ENCODE data around the gene ITGB3BP.
"Not testable (repeated sequence)": the region's sequence is repeated elsewhere in the genome, so short reads cannot be mapped to it uniquely, and the experiment has no call there.

ITGB3BP gene, protein sequence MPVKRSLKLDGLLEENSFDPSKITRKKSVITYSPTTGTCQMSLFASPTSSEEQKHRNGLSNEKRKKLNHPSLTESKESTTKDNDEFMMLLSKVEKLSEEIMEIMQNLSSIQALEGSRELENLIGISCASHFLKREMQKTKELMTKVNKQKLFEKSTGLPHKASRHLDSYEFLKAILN

DNA sequence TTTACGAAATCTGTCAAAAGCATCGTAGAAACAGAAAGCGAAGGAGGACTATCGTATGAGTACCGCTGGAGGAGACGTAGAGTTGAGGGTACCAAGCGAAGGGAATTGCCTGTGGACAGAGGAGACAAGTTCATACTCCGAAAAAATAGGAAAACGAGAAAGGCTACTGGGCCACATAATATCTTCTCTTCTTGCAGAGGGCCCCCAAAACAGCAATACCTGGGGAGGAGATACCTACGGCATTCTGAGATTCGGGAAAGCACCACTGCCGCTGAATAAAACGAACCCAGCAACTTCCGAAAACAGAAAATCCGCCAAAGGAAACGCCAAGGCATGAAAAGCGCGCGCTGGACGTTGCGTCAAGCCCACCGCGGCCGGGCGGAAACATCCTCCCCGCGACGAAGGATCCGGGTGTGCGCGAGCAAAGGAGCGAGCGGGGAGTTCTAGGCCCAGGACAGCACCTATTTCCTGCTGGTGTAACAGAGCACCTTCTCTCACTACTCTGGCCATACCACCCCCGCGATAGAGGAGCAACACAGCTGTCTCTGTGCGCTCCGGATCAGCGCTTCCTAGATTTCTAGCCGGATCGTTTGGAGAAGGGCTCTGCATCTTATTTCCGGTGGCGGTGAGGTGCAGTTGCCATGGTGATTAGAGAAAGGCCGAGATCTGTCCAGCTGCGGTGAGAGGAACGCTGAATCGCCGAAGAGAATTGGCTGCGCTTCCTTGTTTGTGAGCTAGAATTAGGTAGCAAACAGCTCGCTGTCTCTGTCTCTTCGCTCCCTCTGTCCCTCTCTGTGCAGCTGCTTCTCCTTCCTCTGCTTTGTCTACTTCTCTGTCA is at the start of gene ITGB3BP, which contains the start of gene EFCAB7:
ITGB3BP (minus strand) TSS at position 335 of the 838 bp plus-strand sequence; CDS start at position 243, 92 bp downstream.
EFCAB7 (plus strand) TSS at position 635 of the 838 bp plus-strand sequence. CDS start 2,048 bp downstream, outside the sequence.
- peak; percentile 5 for DNase-seq

DNA sequence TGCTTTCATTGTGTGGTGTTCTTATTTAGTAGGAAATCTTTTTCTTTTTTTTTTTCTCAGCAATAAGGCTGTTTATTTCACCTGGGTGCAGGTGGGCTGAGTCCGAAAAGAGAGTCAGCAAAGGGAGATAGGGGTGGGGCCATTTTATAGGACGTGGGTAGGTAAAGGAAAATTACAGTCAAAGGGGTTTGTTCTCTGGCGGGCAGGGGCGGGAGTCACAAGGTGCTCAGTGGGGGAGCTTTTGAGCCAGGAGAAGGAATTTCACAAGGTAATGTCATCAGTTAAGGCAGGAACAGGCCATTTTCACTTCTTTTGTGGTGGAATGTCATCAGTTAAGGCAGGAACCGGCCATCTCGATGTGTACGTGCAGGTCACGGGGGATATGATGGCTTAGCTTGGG is 49.7 kb upstream of the ITGB3BP start:
- not testable (repeated sequence) for DNase-seq

DNA sequence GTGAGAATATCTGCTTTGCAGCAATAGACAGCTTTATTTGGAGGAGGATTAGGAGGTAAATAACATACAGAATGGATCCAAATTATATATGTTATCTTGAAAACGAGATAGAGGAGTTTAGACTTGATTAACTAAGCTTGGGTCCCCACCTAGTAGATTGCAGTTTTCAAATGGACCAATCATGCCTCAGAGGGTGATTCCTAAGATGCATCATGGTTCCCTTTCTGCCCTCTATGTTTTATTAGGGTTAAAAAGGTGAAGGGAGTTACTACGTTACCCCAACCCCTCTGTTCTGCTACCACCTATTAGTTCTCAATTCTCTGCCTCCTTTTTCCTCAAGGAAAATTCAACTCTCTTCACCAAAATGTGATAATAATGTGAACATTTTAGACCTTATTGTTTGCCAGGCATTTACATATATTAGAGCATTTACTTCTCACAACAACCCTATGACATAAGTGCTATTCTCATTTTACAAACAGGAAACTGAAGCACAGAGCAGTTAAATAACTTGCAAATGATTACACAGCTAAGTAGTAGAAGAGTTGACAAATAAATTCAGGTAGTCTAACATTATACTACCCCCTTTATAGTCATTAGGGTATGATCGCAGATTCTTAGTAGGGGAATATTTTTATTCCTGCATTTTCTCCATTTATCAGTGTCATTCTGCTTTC is 46.8 kb upstream of the ITGB3BP start:
- no peak for DNase-seq

DNA sequence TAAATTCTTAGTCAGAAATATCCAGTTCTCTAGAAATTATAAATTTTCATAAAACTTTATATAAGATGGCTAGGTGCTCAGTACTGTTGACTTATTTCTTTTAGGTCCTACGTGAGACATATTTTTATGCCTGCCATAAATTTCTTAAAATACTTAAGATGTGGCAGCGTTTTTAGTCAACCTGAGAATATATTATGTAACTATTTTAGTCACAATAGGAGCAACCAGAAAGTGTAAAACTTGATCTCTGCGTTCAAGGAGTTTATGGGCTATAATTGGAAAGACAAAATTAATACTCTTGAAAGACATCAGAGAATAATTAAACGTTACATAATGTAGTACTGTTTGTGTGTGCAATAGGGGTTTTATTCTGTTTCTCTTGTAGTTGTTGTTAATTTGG is 46.0 kb upstream of the ITGB3BP start:
- DNase-seq, result no peak

DNA sequence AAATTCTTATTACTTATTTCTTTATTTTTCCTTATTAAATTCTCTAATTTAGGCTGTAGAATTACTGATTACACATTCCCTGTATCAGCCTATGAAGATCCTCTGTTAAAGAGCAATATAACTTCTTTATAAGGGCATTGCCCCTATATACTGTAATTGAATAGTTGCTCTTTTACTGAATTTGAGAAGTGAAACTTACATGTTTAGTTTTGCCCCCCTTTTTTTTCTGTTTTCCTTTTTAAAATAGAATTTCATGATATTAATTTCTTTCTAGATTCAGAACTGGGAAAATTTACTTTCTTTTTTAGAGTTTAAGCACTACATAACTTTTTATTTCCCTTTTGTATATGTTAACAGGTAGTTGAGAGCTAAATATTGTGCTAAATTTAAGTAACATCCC is 40.7 kb upstream of the ITGB3BP start:
- DNase-seq, result no peak

DNA sequence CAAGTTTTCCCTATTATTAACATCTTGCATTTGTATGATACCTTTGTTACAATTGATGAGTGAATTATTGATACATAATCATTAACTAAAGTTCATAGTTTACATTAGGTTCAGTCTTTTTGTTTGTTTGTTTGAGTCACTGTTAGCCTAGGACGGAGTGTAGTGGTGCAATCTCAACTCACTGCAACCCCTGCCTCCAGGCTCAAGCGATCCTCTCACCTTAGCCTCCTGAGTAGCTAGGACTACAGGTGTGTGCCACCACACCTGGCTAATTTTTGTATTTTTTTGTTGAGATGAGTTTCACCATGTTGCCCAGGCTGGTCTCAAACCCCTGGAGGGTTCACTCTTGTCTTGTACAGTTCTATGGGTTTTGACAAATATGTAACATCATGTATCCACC is 36.3 kb upstream of the ITGB3BP start:
- DNase-seq, result no peak

DNA sequence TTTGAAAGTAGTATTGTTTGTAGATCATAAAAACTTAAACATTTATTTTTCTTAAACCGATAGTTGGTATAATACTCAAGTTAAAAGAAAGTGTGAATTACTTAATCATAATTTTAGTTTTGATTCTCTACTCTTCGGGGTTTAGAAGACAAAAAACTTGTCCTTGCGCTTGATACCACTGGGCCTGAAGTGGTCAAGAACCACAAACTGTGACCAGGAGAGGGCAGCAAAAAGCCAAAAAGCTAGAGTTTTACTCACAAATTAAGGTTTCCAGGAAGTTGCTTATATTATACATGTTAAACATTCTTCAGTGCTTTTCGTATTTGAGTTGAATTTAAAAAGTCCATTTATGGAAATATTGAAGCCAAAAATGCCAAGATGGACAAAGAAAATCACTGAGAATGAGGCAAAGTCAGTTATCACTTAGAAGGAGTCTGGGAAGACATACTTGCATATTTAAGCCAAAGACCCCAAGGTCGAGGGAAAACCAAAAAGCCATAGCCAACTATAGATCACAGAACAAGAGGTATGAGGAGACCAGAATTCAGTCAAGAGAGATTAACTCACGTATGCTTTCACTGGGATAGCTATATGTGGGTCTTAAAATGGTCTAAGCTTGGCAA is 34.5 kb upstream of the ITGB3BP start:
- no peak for DNase-seq

DNA sequence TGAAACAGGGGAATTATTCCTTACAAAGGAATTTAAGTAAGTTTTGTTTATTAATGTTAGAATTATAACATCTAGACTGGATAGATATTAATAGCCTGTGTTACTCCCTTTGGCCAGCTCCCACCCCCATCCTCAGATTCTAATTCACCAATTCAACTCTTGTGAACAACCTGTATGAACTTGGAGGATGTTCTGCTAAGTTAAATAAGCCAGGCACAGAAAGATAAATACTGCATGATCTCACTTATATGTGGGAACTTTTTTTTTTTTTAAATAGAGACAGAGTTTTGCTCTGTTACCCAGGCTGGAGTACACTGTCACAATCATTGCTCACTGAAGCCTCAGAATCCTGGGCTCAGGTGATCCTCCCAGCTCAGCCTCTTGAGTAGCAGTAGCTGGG is 32.5 kb upstream of the ITGB3BP start:
- no peak for DNase-seq

DNA sequence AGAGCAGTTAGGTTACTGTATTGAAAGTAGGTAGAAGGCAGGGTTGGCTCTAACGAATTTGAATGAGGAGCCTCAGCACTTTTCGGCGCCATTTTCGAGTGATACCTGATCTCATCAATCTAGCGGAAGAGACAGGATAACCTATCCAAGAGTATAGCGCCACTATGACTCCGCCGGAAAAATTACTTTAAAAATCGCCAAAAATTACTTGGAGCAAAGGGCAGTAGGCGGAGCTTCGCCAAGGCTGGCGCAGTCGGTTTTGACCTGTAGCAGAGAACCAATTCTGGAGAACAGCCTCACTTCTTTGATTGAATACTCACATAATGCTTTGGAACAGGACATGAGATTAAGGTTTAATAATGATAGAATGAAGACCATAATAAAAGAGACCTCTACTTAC is 25.9 kb upstream of the ITGB3BP start:
- DNase-seq, result no peak

DNA sequence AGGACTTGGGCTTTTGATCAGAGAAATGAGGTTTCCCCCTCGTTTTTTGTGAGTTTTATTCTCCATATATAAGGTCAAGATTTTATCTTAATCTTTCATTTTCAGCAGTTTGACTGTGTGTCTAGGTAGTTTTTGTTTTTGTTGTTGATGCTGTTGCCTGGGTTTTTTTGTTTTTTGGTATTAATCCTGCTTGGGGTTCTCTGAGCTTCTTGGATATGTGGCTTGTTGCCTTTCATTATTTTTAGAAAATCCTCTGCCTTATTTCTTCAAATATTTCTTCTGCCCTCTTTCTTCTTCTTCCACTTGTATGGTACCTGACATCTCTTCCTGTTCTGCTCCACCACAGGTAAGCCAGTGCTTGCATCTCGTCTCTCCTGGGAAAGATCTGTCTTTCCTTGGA is 25.3 kb upstream of the ITGB3BP start:
- DNase-seq, result no peak

DNA sequence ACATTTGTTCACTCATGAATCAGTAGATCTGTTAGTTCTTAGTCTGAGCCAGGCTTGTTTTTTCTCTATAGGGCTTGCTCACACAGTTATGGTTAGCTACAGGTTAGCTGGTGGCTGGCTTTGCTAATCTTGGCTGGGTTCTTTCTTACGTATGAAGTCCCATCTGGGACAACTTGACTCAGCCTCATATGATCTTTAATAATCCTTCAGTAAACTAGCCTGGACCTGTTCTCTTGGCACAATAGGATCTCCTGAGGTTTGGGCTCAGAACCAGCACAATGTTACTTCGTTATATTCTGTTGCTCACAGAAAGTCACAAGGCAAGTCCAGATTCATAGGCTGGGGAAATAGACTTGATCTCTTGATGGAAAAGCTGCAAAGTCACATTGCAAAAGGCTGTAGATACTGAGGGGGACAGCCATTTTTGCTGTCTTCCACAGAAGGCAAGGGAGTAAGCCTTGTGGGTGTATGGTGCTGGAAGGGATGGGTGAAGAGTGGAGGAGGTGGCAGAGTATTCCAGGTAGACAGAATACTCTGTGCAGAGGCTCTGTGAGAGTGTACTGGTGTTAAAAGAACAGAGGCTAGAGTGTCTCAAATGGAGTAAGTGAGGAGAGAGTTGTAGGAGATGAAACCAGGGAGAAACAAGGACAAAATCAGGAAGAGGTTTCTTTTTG is 24.7 kb upstream of the ITGB3BP start:
- DNase-seq, result no peak

DNA sequence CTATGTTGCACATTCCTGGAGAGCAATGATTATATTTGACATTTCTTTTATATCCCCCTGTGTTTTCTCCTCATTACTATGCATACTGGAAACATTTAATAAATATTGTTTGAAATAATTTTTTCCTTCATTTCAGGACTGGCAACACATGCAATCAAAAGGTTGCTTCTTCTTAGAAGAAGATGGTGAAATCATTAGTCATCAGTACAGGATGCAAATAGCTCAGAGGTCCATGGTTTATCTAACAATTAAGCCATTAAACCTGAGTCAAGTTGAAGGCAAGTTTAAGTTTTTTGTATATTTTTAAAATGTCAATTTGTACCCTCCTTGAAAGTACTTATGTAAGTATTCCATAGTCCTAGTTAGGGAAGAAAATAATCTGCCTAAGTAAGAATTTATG is 22.8 kb upstream of the ITGB3BP start:
- DNase-seq, result no peak

DNA sequence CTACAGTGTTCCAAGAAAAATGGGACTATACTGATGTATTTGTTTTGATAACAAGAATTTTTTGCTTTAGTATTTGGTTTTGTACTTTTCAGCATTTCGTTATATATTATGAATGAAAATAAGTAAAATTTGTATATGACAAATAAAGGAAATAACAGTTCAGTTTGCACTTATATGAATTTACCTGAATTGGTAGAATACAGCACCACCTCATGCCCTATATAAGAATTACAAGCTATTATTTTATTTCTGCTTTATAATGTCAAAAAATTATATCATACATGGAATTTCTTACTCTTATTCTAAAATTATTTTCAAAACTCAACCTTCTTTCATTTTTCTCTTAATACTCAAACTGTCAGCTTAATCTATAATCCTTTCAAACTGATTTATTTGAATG is 14.9 kb upstream of the ITGB3BP start:
- no peak for DNase-seq

DNA sequence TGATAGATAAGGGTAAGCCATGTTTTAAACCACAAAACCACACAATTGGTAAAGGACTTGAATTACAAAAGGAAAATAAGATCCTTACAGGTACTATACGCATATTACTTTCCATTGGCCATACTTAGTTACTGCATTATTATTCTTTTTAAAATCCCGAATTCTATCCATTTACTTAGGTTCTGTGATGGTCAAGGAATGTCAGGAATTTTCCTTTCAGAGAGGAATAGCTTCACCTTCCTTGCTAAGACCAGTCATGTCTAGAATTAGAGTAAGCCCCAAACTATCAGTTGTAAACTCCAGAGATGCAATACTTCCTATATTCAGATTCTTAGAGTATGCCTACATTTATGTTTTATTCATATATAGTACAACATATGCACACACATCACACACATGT is 14.0 kb upstream of the ITGB3BP start:
- DNase-seq, result no peak

DNA sequence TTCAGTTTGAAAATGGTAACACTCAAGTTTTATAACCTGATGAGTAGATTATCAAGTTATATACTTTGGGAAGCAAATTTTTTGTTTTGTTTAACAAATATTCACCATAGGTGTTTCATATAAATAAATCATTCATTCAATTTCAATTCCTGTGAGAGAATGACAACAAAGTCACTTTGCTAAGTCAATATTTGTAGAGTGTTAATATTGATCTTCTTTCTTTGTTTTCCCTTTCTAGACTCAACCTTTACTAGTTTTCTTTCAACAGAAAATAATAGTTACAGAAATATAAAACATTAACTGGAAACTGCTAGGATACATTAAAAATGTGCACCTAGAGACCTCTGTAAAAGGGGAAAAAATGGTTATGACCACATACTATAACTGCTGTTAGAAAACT is 11.4 kb upstream of the ITGB3BP start:
- no peak for DNase-seq

DNA sequence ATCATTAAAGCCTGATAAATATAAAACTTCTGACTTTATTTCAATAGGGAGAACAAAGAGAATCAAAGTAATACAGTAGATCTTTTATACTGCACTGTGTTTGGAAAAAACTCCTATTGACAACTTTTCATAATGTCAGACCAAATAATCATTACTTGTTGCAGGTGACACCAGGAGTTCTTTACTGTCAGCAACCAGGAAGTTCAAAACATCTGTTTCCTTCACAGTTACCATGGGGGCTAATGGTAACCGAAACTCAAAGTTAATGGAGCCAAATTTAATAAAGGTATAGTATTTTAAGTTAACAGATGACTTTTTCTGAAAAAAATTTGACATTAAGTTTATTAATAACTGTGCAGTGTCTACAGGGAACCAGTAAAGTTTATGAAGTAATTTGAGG is 10.9 kb upstream of the ITGB3BP start:
- no peak for DNase-seq

DNA sequence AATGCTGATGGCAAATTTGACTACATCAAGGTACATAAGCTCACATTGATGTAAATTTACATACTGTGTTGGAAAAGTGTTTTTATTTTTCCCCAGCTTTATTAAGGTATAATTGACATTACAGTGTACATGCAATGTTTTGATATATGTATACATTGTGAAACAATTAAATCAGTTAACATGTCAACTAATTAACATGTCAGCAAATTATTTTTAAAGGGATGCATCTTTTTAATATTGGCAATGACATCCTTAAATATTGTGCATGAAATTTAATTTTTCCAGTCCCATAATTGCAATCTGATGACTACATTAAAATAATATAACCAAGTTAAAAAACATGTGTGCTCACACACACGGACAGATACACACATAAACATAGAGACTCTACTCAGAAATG is 9.7 kb upstream of the ITGB3BP start:
- no peak for DNase-seq

DNA sequence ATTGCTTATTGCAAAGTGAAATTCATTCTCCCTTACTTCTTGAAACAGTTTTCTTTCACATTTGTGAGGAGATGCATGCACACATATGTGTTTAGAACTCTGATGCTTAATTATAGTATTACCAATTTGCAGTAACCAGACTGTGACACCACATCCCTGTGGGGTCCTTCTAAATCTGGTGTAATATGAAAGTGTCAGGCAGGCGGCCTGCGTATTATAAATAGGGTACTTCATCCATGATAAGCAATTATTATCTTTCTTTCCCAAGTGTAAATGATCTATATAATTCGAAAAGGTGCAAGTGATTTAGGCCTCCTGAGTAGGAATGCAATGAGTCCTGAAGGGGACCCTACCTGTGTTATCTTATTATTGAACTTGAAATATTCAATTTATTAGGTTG is 1.2 kb upstream of the ITGB3BP start:
- no peak for DNase-seq

DNA sequence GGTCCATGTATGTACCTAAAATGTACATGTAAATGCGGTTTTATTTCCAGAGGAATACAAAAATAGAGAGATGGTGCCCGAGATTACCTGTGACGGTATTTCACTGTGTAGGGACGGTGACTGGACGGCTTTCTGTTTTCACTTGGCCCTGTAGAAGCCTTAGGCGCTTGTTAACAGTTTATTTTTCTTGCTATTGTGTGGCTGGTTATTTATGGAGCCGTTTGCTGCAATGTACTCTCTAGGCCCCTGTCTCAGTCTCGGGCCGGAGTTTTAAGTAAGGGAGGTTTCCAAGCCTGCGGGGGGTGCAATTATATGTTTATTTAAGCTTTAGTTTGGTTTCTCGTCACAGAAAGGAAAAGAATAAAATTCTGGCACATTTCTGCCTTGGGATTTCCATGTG is 713 bp upstream of the ITGB3BP start:
- no peak for DNase-seq

DNA sequence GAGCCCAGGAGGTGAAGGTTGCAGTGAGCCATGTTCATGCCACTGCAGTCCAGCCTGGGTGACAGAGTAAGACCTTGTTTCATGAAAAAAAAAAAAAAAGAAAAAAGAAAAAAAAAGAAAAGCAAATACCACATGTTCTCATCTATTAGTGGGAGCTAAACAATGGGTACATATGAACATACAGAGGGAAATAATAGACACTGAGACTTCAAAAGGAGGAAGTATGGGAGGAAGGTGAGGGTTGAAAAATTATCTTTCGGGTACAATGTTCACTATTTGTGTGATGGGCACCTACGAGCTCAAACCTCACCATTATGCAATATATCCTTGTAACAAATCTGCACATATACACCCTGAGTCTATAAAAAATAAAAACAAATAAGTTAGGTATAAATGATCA is 6.4 kb downstream of the ITGB3BP start:
- DNase-seq, result no peak

DNA sequence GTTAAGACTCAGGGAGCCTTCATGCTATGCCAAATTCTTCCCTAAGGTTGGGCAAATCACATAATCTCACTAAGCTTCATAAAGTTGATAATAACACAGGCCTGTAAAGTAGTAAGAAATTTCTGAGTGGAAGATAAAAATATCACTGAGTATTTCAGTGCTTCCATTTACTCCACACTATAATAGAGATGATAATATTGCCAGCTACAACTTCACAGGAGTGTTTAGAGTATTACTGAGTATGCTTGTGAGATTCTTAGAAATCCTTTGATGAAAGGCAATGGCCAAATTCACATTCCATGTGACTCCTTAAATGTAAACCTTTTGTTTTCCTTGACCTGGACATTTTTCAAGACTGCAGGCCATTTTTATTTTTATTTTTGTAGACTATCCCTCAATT is 10.4 kb downstream of the ITGB3BP start:
- no peak for DNase-seq

DNA sequence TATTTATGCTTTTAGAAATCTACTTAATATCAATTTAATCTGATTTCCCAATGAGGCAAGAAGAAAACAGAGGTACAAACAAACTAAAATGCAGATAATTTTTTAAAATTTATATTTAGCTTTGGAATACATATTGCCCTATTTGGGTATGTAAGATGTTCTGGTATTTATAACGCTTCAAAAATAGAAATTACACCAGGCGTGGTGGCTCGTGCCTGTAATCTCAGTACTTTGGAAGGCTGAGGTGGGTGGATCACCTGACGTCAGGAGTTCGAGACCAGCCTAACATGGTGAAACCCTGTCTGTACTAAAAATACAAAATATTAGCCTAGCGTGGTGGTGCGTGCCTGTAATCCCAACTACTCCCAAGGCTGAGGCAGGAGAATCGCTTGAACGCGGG is 13.3 kb downstream of the ITGB3BP start:
- DNase-seq, result no peak

DNA sequence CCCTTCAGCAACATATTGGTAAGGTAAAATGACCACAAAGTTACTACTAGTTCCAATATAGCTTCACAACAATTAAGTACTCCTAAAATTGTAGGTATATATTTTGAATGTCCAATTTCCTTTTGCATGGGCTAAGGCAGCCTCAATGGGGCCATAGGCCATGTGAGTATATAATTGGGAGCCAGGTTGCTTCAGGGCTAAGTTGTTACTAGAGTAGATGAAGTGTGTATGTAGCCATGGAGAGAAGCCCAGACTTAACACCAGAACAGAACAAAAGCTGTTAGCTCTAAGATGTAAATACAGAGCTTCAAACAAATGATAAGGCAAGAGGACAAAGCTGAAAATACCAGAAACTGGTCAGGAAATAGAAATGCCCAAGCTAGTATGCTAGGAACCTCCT is 16.2 kb downstream of the ITGB3BP start:
- DNase-seq, result no peak
